ENCODE data around the gene LRRC55. TPM values are rescaled to one million over a fixed set of nuclear protein-coding genes. Genes with fewer than 3 reads are reported as not detected.
A peak's percentile ranks its signal among the peaks of the same experiment; 100 is the strongest.

The LRRC55 gene
- total RNA-seq, 4 donors from 2014 or later: 0.11 to 0.29 TPM; not detected in 2

- peaks cover 4 to 8% of the 10 kb centered on the region in 2 donors for H3K4me1 ChIP-seq
- no peak for TF ChIP-seq POLR2A (IDR thresholded peaks at IDR 0.05)
- no peak for TF ChIP-seq CTCF (IDR thresholded peaks at IDR 0.05)
- intact Hi-C loops (cut with DNase I): no loop called here
- H3K27me3 ChIP-seq: no peaks in the 10 kb centered on the region
- no peaks in the 10 kb centered on the region for H3K9me3 ChIP-seq
- H3K4me3 ChIP-seq (replicated peaks in 1 of 3): no peak overlapping the region
- DNase-seq: no peak
- H3K27ac ChIP-seq: no peak overlapping the region
- WGBS, 2 donors: 39 to 41% methylated on average over 2 of the region's 2 CpGs
- H3K36me3 ChIP-seq: no peaks in the 10 kb centered on the region
Observed at GRCh38 chr11:57214098-57214417, 32.3 kb downstream of the LRRC55 start.

- H3K36me3 ChIP-seq: no peaks in the 10 kb centered on the region
- no peak overlapping the region for H3K4me3 ChIP-seq (replicated peaks in 1 of 3)
- H3K27me3 ChIP-seq: no peaks in the 10 kb centered on the region
- H3K4me1 ChIP-seq: peaks cover 4 to 11% of the 10 kb centered on the region in 2 donors
- no peaks in the 10 kb centered on the region for H3K9me3 ChIP-seq
- TF ChIP-seq POLR2A (IDR thresholded peaks at IDR 0.05) (no peak), CTCF (IDR thresholded peaks at IDR 0.05) (no peak)
- H3K27ac ChIP-seq: no peak overlapping the region
- no peak for DNase-seq
- intact Hi-C loops (cut with DNase I): no loop called here
- 65 to 71% methylated on average over 3 of the region's 3 CpGs for whole genome bisulfite sequencing, 2 donors
Observed at GRCh38 chr11:57214494-57214893, 32.7 kb downstream of the LRRC55 start.

GRCh38 chr11:57216463-57216862 lies 34.7 kb downstream of the LRRC55 start:
- WGBS, 2 donors: 86 to 88% methylated on average over 4 of the region's 4 CpGs
- no peak overlapping the region for H3K27ac ChIP-seq

GRCh38 chr11:57217053-57217452 lies 35.3 kb downstream of the LRRC55 start:
- H3K4me3 ChIP-seq (replicated peaks in 1 of 3): no peak overlapping the region
- peaks cover 4 to 11% of the 10 kb centered on the region in 2 donors for H3K4me1 ChIP-seq
- WGBS, 2 donors: 33 to 36% methylated on average over 4 of the region's 4 CpGs
- H3K27ac ChIP-seq: no peak overlapping the region
- intact Hi-C loops (cut with DNase I): no loop called here
- no peaks in the 10 kb centered on the region for H3K9me3 ChIP-seq
- no peak for DNase-seq
- H3K27me3 ChIP-seq: no peaks in the 10 kb centered on the region
- H3K36me3 ChIP-seq: no peaks in the 10 kb centered on the region
- TF ChIP-seq CTCF (IDR thresholded peaks at IDR 0.05) (no peak), POLR2A (IDR thresholded peaks at IDR 0.05) (no peak)

More at GRCh38 chr11:57216463-57216862, 34.7 kb downstream of the LRRC55 start:
- DNase-seq: no peak
- Histone ChIP-seq H3K36me3 (no peaks in the 10 kb centered on the region), H3K4me3 (replicated peaks in 1 of 3) (no peak overlapping the region), H3K9me3 (no peaks in the 10 kb centered on the region), H3K27me3 (no peaks in the 10 kb centered on the region), H3K4me1 (peaks cover 4 to 11% of the 10 kb centered on the region in 2 donors)
- intact Hi-C loops (cut with DNase I): no loop called here
- TF ChIP-seq CTCF (IDR thresholded peaks at IDR 0.05) (no peak), POLR2A (IDR thresholded peaks at IDR 0.05) (no peak)

- peak overlapping the region in 1 of 3 donors; percentile 3 for H3K27ac ChIP-seq
- no peaks in the 10 kb centered on the region for H3K9me3 ChIP-seq
- WGBS, 2 donors: 44 to 55% methylated on average over 6 of the region's 6 CpGs
- no peaks in the 10 kb centered on the region for H3K27me3 ChIP-seq
- no peak for DNase-seq
- TF ChIP-seq POLR2A (IDR thresholded peaks at IDR 0.05) (no peak), CTCF (IDR thresholded peaks at IDR 0.05) (no peak)
- no peaks in the 10 kb centered on the region for H3K36me3 ChIP-seq
- intact Hi-C loops (cut with DNase I): no loop called here
- peaks cover 0 to 7% of the 10 kb centered on the region in 2 donors for H3K4me1 ChIP-seq
- no peak overlapping the region for H3K4me3 ChIP-seq (replicated peaks in 1 of 3)
Observed at GRCh38 chr11:57219021-57219627, 37.4 kb downstream of the LRRC55 start.

Data from thyroid gland (tissue), 4 donors.